HCT116 (cell line): ENCODE results near the gene GTF3C4.

Source experiments
- CEBPB ChIP-seq: IDR thresholded peaks from 2 replicates; pipeline ENCODE4 v1.6.1; 2012; ENCODE audit warnings: low read depth
- EZH2phosphoT487 ChIP-seq: fragments of 200-600 bp; IDR thresholded peaks from 2 replicates; pipeline ENCODE4 v1.6.1; 2018; ENCODE audit warnings: antibody characterized with exemption, borderline replicate concordance
- POLR2A ChIP-seq: IDR thresholded peaks from 2 replicates; pipeline ENCODE4 v1.7.0; 2011; ENCODE audit warnings: borderline replicate concordance; ENCODE audit not compliant: insufficient read depth, insufficient read length; ENCODE audit errors: extremely low read depth
- RAD21 ChIP-seq: IDR thresholded peaks from 2 replicates; pipeline ENCODE4 v1.6.1; 2012; ENCODE audit warnings: low read depth, mild to moderate bottlenecking
- TF ChIP-seq, protein P1 (sequence below), 3 experiments: fragments of 200-600 bp in 1 of 3; sonication (generic) in 1 of 3; IDR thresholded peaks in 2 of 3; conservative IDR thresholded peaks in 1 of 3; 2 replicates each; pipeline ENCODE4 v1.5.1; 2012 to 2017; ENCODE audit warnings: low read depth in 2 of 3, low read length in 2 of 3, antibody characterized with exemption in 1 of 3, borderline replicate concordance in 1 of 3, control low read depth in 1 of 3, mild to moderate bottlenecking in 1 of 3, mixed read lengths in 1 of 3, mixed run types in 1 of 3, moderate library complexity in 1 of 3; ENCODE audit not compliant: insufficient read depth in 1 of 3
- TF ChIP-seq, protein P2 (sequence below): IDR thresholded peaks from 2 replicates; pipeline ENCODE4 v1.6.1; 2012; ENCODE audit warnings: low read depth

DNA sequence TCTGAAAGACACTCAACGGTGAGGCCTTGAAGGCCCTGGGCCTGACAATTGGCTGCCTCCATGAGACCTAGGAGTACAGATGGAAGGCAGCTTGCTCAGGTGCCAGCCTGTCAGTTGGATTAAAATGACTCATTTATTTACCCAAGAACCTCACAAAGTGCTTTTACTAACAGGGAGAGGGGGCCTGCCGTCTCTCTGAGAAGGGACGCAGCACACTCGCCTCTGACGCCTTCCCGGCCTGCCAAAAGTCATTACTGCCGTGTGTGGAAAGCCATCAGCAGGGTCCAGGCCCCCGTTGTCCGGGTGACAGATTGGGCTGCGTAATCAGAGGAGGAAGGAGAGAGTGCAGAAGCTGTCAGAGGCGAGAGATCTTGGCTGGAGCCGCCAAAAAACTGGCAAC, 32.9 kb upstream of the GTF3C4 start:
- TF ChIP-seq EZH2phosphoT487 (no peak), CEBPB (no peak), RAD21 (no peak), POLR2A (no peak)
- TF ChIP-seq, protein P1, sequence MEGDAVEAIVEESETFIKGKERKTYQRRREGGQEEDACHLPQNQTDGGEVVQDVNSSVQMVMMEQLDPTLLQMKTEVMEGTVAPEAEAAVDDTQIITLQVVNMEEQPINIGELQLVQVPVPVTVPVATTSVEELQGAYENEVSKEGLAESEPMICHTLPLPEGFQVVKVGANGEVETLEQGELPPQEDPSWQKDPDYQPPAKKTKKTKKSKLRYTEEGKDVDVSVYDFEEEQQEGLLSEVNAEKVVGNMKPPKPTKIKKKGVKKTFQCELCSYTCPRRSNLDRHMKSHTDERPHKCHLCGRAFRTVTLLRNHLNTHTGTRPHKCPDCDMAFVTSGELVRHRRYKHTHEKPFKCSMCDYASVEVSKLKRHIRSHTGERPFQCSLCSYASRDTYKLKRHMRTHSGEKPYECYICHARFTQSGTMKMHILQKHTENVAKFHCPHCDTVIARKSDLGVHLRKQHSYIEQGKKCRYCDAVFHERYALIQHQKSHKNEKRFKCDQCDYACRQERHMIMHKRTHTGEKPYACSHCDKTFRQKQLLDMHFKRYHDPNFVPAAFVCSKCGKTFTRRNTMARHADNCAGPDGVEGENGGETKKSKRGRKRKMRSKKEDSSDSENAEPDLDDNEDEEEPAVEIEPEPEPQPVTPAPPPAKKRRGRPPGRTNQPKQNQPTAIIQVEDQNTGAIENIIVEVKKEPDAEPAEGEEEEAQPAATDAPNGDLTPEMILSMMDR (IDR thresholded peaks at IDR 0.05 in 2 of 3, conservative IDR thresholded peaks at IDR 0.05 in 1 of 3; ENCODE audit: borderline replicate concordance in 1 of 3, insufficient read depth in 1 of 3, low read depth in 2 of 3, low read length in 2 of 3), result no peak
- TF ChIP-seq, protein P2, sequence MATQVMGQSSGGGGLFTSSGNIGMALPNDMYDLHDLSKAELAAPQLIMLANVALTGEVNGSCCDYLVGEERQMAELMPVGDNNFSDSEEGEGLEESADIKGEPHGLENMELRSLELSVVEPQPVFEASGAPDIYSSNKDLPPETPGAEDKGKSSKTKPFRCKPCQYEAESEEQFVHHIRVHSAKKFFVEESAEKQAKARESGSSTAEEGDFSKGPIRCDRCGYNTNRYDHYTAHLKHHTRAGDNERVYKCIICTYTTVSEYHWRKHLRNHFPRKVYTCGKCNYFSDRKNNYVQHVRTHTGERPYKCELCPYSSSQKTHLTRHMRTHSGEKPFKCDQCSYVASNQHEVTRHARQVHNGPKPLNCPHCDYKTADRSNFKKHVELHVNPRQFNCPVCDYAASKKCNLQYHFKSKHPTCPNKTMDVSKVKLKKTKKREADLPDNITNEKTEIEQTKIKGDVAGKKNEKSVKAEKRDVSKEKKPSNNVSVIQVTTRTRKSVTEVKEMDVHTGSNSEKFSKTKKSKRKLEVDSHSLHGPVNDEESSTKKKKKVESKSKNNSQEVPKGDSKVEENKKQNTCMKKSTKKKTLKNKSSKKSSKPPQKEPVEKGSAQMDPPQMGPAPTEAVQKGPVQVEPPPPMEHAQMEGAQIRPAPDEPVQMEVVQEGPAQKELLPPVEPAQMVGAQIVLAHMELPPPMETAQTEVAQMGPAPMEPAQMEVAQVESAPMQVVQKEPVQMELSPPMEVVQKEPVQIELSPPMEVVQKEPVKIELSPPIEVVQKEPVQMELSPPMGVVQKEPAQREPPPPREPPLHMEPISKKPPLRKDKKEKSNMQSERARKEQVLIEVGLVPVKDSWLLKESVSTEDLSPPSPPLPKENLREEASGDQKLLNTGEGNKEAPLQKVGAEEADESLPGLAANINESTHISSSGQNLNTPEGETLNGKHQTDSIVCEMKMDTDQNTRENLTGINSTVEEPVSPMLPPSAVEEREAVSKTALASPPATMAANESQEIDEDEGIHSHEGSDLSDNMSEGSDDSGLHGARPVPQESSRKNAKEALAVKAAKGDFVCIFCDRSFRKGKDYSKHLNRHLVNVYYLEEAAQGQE, result no peak
